ENCODE results near the gene NXPH2. TPM values are rescaled to one million over a fixed set of nuclear protein-coding genes. Genes with fewer than 3 reads are reported as not detected.

NXPH2 gene
- total RNA-seq, 2 experiments from 2014 or later: not detected

DNA sequence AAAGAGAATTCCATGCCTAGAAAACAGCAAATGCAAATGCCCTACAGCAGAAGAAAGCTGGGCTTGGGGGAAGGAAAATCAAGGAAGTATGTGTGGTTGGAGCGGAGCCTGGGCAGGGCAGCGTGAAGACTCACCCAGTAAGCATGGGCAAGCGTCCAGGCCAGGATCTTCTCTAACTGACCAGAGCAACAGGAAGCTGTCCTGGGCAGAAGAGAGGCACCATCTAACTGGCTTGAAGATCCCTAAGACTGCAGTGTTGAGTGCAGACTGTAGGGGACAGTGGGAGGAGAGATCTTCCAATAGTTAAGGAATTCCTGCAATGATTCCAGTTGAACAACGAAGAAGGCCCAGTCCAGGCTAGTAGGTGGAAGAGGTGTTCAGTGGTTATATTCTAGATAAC is 57.9 kb downstream of the NXPH2 start:
- DNase-seq (no peak), ATAC-seq (no peak)
- no peak overlapping the region for H3K4me3 Mint-ChIP-seq
- H3K27ac Mint-ChIP-seq: no peak overlapping the region
- TF ChIP-seq, protein P1, sequence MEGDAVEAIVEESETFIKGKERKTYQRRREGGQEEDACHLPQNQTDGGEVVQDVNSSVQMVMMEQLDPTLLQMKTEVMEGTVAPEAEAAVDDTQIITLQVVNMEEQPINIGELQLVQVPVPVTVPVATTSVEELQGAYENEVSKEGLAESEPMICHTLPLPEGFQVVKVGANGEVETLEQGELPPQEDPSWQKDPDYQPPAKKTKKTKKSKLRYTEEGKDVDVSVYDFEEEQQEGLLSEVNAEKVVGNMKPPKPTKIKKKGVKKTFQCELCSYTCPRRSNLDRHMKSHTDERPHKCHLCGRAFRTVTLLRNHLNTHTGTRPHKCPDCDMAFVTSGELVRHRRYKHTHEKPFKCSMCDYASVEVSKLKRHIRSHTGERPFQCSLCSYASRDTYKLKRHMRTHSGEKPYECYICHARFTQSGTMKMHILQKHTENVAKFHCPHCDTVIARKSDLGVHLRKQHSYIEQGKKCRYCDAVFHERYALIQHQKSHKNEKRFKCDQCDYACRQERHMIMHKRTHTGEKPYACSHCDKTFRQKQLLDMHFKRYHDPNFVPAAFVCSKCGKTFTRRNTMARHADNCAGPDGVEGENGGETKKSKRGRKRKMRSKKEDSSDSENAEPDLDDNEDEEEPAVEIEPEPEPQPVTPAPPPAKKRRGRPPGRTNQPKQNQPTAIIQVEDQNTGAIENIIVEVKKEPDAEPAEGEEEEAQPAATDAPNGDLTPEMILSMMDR (IDR thresholded peaks at IDR 0.05): no peak
- no peaks in the 10 kb centered on the region for H3K36me3 Mint-ChIP-seq (ENCODE audit: low read depth)
- H3K4me1 Mint-ChIP-seq (ENCODE audit: low read depth): no peaks in the 10 kb centered on the region
- ChIA-PET CTCF (no interaction called here), POLR2A (no interaction called here)
- peaks cover 2% of the 10 kb centered on the region for H3K27me3 Mint-ChIP-seq
- intact Hi-C loops (cut with micrococcal nuclease): no loop called here
- H3K9me3 Mint-ChIP-seq: no peaks in the 10 kb centered on the region

GRCh38 chr2:138720035-138720838 is 60.0 kb downstream of the NXPH2 start:
- DNase-seq (no peak), ATAC-seq (no peak)
- ChIA-PET CTCF (no interaction called here), POLR2A (no interaction called here)
- Mint-ChIP-seq H3K36me3 (ENCODE audit: low read depth) (no peaks in the 10 kb centered on the region), H3K4me3 (no peak overlapping the region), H3K27ac (no peak overlapping the region), H3K9me3 (no peaks in the 10 kb centered on the region), H3K27me3 (peaks cover 2% of the 10 kb centered on the region), H3K4me1 (ENCODE audit: low read depth) (no peaks in the 10 kb centered on the region)
- intact Hi-C loops (cut with micrococcal nuclease): no loop called here
- TF ChIP-seq, protein P1 (IDR thresholded peaks at IDR 0.05): no peak

DNA sequence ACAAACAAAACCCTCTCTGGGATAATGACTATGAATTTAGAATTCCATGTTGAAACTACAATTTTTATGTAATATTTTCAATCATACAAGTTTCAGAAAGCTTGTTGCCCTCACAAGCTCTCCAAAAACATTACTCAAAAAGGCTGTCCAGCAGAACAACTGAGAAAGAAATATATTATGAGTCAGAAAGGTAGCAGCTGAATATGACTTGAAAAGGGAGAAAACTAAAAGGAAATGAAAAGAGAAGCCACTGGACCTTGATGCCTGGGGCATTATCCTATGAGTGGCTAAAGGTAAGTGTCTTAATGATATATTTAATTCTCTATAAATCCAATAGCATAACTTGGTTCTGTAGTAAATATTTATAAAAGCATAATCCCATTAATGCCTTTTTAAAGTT is 61.8 kb downstream of the NXPH2 start:
- no peaks in the 10 kb centered on the region for H3K36me3 Mint-ChIP-seq (ENCODE audit: low read depth)
- intact Hi-C loops (cut with micrococcal nuclease): no loop called here
- H3K27ac Mint-ChIP-seq: no peak overlapping the region
- no peaks in the 10 kb centered on the region for H3K9me3 Mint-ChIP-seq
- CTCF ChIA-PET: interaction anchor here (1.4 kb wide), 1 partner anchor 69 kb away, joined by 3 read pairs; no protein-coding TSS in a partner anchor
- peaks cover 2% of the 10 kb centered on the region for H3K27me3 Mint-ChIP-seq
- POLR2A ChIA-PET: no interaction called here
- DNase-seq (no peak), ATAC-seq (no peak)
- TF ChIP-seq, protein P1 (IDR thresholded peaks at IDR 0.05): no peak
- H3K4me3 Mint-ChIP-seq: no peak overlapping the region
- no peaks in the 10 kb centered on the region for H3K4me1 Mint-ChIP-seq (ENCODE audit: low read depth)

DNA sequence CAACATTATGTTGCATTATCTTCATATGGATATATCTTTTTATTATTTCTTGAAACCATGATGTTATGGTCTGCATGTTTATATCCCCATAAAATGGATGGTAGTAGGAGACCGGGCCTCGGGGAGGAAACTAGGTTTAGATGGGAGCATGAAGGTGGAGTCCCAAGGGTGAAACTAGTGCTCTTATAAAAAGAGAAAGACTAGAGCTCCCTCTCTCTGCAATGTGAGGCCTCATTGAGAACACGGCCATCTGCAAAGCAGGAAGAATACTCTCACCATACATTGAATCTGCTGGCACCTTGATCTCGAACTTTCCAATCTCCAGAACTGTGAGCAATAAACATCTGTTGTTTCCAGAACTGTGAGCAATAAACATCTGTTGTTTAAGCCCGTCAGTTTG is 64.0 kb downstream of the NXPH2 start:
- H3K27me3 Mint-ChIP-seq: peaks cover 4% of the 10 kb centered on the region
- no peak overlapping the region for H3K4me3 Mint-ChIP-seq
- ChIA-PET CTCF (no interaction called here), POLR2A (no interaction called here)
- TF ChIP-seq, protein P1 (IDR thresholded peaks at IDR 0.05): no peak
- no peak overlapping the region for H3K27ac Mint-ChIP-seq
- H3K4me1 Mint-ChIP-seq (ENCODE audit: low read depth): no peaks in the 10 kb centered on the region
- DNase-seq (no peak), ATAC-seq (no peak)
- no peaks in the 10 kb centered on the region for H3K36me3 Mint-ChIP-seq (ENCODE audit: low read depth)
- intact Hi-C loops (cut with micrococcal nuclease): no loop called here
- H3K9me3 Mint-ChIP-seq: no peaks in the 10 kb centered on the region

- ChIA-PET CTCF (no interaction called here), POLR2A (no interaction called here)
- ATAC-seq: no peak
- Mint-ChIP-seq H3K9me3 (no peaks in the 10 kb centered on the region), H3K27ac (no peak overlapping the region), H3K4me3 (no peak overlapping the region), H3K36me3 (ENCODE audit: low read depth) (no peaks in the 10 kb centered on the region), H3K27me3 (peaks cover 2% of the 10 kb centered on the region), H3K4me1 (ENCODE audit: low read depth) (no peaks in the 10 kb centered on the region)
- DNase-seq: no peak
- TF ChIP-seq, protein P1 (IDR thresholded peaks at IDR 0.05): no peak
- intact Hi-C loops (cut with micrococcal nuclease): no loop called here
Observed at GRCh38 chr2:138713504-138713903, 66.7 kb downstream of the NXPH2 start.

Data from activated CD8-positive, alpha-beta T cell treated with anti-CD3 and anti-CD28 coated beads for 36 hours (primary cell).